ENCODE measurements around the gene ABCC10.
"Not testable (repeated sequence)": the region's sequence is repeated elsewhere in the genome, so short reads cannot be mapped to it uniquely, and the experiment has no call there.

ABCC10 gene

DNA sequence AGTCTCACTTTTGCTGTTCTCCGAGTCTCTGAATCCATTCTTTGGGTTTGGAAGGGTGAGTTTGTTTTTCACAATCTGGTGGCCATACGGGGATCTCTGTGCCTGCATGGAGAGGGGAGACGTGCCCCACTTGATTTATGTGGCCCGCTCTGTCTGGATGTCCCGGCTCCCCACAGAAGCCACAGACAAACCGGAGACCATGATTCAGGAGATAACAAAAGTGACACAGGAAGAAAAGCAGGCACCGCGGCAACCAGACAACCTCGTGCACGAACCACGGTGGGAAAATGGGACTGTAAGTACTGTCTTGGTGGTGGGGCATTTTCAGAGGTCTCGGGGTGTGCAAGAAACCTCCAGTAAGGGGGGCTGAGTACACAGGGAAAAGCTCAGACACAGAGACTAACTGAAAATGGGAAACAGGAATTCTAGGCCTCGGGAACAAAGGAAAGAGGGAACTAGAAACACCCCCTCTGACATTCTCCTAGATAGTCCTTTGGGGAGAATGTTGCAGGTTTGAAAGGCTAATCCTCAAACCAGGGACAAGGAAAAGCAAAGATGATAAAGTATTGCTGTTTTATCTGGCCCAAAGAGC, 35.8 kb upstream of the ABCC10 start:
- TF ChIP-seq, protein P1, sequence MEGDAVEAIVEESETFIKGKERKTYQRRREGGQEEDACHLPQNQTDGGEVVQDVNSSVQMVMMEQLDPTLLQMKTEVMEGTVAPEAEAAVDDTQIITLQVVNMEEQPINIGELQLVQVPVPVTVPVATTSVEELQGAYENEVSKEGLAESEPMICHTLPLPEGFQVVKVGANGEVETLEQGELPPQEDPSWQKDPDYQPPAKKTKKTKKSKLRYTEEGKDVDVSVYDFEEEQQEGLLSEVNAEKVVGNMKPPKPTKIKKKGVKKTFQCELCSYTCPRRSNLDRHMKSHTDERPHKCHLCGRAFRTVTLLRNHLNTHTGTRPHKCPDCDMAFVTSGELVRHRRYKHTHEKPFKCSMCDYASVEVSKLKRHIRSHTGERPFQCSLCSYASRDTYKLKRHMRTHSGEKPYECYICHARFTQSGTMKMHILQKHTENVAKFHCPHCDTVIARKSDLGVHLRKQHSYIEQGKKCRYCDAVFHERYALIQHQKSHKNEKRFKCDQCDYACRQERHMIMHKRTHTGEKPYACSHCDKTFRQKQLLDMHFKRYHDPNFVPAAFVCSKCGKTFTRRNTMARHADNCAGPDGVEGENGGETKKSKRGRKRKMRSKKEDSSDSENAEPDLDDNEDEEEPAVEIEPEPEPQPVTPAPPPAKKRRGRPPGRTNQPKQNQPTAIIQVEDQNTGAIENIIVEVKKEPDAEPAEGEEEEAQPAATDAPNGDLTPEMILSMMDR (conservative IDR thresholded peaks at IDR 0.05; ENCODE audit: low read length) = no peak
- H3K4me3 ChIP-seq (ENCODE audit: low read length) = no peak overlapping the region
- no peak for DNase-seq (ENCODE audit: low read depth)

DNA sequence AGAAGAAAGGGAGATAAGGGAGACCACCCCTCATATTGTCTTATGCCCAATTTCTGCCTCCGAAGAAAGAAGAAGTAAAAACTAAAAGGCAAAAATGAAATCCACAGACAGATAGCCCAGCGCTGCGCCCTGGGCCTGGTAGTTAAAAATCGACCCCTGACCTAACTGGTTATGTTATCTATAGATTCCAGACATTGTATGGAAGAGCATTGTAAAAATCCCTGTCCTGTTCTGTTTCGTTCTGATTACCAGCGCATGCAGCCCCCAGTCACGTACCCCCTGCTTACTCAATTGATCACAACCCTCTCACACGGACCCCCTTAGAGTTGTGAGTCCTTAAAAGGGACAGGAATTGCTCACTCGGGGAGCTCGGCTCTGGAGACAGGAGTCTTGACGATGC, 34.2 kb upstream of the ABCC10 start:
- not testable (repeated sequence) for DNase-seq (ENCODE audit: low read depth); H3K4me3 ChIP-seq (ENCODE audit: low read length)

DNA sequence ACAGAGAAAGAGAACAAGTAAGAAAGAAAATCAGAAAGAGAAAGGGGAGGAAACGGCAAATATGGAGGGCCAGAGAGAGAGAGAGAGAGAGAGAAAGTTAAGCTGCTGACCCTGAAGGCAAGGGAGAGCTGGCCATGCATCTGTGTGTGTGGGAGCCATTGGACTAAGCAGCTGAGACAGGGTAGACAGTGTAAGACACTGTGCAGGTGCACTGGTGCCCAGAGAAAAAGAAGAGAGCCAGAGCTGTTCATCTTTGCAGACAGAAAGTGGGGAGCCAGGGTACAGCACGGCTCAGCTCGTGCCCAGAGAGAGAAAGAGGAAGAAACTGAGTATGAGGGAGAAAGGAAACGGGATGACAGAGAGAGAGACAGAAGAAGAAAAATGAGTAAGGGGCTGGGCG, 33.7 kb upstream of the ABCC10 start:
- TF ChIP-seq, protein P1 (conservative IDR thresholded peaks at IDR 0.05; ENCODE audit: low read length) = no peak
- DNase-seq (ENCODE audit: low read depth) = no peak
- no peak overlapping the region for H3K4me3 ChIP-seq (ENCODE audit: low read length)

DNA sequence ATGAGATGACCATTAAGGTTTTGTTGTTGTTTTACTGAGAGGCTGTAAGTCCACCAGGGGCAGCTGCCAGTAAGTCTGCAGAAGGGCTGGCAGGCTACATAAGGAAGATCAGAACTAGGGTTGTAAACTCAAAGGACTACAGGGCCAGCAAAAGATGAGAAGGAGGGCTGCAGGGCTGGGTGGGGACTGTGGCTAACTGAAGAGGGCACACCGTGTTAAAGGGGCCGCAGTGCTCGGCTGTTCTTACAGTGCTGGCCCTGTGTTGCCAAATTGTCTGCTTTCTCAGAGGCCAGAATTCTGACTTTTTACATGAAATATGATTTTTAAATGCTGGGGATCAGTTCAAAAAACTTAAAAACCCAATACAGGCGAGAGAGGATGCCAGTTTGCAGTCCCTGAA, 32.4 kb upstream of the ABCC10 start:
- no peak for DNase-seq (ENCODE audit: low read depth)
- TF ChIP-seq, protein P1 (conservative IDR thresholded peaks at IDR 0.05; ENCODE audit: low read length) = no peak
- H3K4me3 ChIP-seq (ENCODE audit: low read length) = no peak overlapping the region

DNA sequence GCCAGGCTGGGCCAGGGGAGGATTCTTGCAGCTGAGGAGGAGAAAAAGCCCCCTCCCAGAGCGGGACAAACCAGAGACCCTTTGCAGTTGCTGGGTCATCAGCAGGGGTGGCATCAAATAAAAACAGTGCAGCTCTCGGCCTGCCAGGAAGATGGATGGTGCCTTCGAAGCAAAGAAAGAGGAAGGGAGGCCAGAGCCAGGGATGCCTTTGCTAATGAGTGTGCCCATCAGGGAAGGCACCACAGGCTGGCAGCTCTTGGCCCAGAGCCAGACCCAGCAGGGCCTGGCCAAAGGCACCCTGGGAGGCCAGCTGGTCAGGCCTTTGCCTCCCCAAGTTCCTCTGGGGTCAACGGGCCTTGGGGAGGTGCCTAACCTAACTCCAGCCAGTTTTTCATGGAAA, 31.6 kb upstream of the ABCC10 start:
- no peak overlapping the region for H3K4me3 ChIP-seq (ENCODE audit: low read length)
- TF ChIP-seq, protein P1 (conservative IDR thresholded peaks at IDR 0.05; ENCODE audit: low read length) = no peak
- no peak for DNase-seq (ENCODE audit: low read depth)

DNA sequence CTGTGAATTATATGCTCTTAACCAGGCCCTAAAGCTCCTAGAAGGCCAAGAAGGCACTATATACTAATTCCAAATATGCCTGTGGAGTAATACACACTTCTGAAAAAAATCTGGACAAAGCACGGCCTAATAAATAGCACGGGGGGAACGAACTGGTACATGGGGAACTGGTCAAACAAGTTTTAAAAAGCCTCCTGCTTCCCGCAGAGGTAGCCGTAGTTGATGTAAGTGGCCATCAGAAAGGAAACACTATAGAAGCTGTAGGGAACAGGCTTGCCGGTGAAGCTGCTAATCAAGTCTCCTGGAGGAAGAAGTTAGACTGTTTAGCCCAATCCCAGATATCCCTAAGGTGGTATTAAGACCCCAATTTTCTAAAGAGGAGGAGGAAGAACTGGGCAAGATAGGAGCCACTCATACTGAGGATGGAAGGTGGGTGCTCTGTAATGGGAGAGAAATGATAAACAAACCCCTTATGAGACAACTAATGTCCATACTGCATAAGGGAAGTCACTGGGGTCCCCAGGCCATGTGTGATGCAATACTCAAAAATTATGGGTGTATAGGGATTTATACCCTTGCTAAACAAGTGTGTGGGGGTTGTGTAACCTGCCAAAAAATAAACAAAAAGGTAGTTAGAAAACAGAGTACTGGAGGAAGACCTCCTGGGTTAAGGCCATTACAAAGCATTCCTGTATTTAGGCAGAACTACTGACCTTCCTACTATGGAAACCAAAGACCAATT, 30.8 kb upstream of the ABCC10 start:
- no peak overlapping the region for H3K4me3 ChIP-seq (ENCODE audit: low read length)
- no peak for DNase-seq (ENCODE audit: low read depth)
- TF ChIP-seq, protein P1 (conservative IDR thresholded peaks at IDR 0.05; ENCODE audit: low read length) = no peak

DNA sequence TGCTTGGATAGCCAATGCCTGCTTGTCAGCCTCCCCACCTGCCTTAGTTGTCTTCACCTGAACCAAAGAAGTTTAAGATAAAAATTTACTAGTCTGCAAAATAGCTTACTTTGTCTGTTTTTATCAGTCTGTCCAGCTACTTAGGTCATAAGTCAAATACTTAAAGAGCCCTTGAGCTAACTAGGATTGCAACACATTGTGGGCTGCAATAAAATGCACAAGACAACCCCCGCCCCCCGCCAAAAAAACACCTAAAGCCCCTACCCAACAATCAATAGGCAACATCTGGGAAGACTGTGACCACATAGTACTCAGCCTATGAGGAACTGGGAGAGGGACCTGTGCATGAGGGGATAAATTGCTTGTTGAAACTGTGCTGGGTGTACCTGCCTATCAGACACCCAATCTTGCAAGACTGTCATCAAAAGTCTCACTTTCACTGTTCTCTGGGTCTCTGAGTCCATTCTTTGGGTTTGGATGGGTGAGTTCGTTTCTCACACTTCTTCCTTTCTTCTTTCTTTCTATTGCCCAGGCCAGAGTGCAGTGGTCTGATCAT, 27.3 kb upstream of the ABCC10 start:
- DNase-seq (ENCODE audit: low read depth) = no peak
- no peak overlapping the region for H3K4me3 ChIP-seq (ENCODE audit: low read length)
- TF ChIP-seq, protein P1 (conservative IDR thresholded peaks at IDR 0.05; ENCODE audit: low read length) = no peak

Measured in AG10803 (cell line).